Mucosa of descending colon (tissue), 3 donors: ENCODE results near the gene MAML2. TPM values are rescaled to one million over a fixed set of nuclear protein-coding genes. Genes with fewer than 3 reads are reported as not detected.

Experiments
- ATAC-seq: fragments of 200-7000 bp; cut with Tn5 transposase; one replicate; pipeline ENCODE4 v1.9.1; 2020; ENCODE audit warnings: mild to moderate bottlenecking, moderate library complexity
- DNase-seq, 3 donors: peaks; one replicate each; pipeline ENCODE4 v3.0.0-alpha.2; 2020
- H3K36me3 ChIP-seq: fragments of 200-600 bp; one replicate; pipeline ENCODE4 v1.8.0; 2021; ENCODE audit warnings: low read depth, mild to moderate bottlenecking
- H3K4me1 ChIP-seq: fragments of 200-600 bp; one replicate; pipeline ENCODE4 v1.8.0; 2021; ENCODE audit warnings: low read depth, mild to moderate bottlenecking
- H3K4me3 ChIP-seq: fragments of 200-600 bp; one replicate; pipeline ENCODE4 v1.8.0; 2021; ENCODE audit warnings: mild to moderate bottlenecking
- H3K9me3 ChIP-seq: fragments of 200-600 bp; one replicate; pipeline ENCODE4 v1.8.0; 2021; ENCODE audit warnings: mild to moderate bottlenecking
- CTCF ChIP-seq: fragments of 200-600 bp; IDR thresholded peaks from one replicate; pipeline ENCODE4 v1.8.0; 2022; ENCODE audit warnings: antibody characterized with exemption, mild to moderate bottlenecking
- intact Hi-C, 2 donors: fragments of 100-400 bp; cut with DNase I in 1 of 2; cut with micrococcal nuclease in 1 of 2; formaldehyde crosslinking; loops; one replicate each; pipeline versions ENCODE4 v1.11.0 to v1.11.1; 2022; cut with DNase I, micrococcal nuclease
- total RNA-seq, 3 donors: library from RNA; stranded (reverse); fragmentation: NEBNext Ultra II Directional in 2 of 3; extraction: Animal tissue kit (Norgen Biotek cat#: 25700) in 2 of 3; gene quantifications; one replicate each; pipeline versions ENCODE4 v1.2.1 to v1.2.4, GENCODE V29; 2021 to 2023
- donor health status: DM: no; HTN: no; CAD: no; lungs with moderate emphysema.
- donor health status: DM: no; HTN: no; CAD: no.
- donor health status: DM: no; HTN: yes; CAD: no.

The MAML2 gene
- total RNA-seq, 3 donors from 2014 or later, result 15.2 to 26.4 (median 15.8) TPM

- H3K36me3 ChIP-seq, result no peaks in the 10 kb centered on the region
- no peaks in the 10 kb centered on the region for H3K9me3 ChIP-seq
- no peak for DNase-seq
- intact Hi-C loops, result loop anchor here in 1 of 2 donors (10.0 kb wide), 1 partner anchor 52 kb away; no protein-coding TSS in a partner anchor
- no peak overlapping the region for H3K4me3 ChIP-seq
- no peak for TF ChIP-seq CTCF
- peaks cover 48% of the 10 kb centered on the region for H3K4me1 ChIP-seq
- ATAC-seq, result no peak
These were observed 86.0 kb downstream of the MAML2 start for GRCh38 chr11:96257036-96257435.

- H3K36me3 ChIP-seq, result no peaks in the 10 kb centered on the region
- ATAC-seq (no peak), DNase-seq (no peak)
- H3K4me1 ChIP-seq, result peaks cover 48% of the 10 kb centered on the region
- H3K4me3 ChIP-seq, result no peak overlapping the region
- intact Hi-C loops, result loop anchor here in 1 of 2 donors (10.0 kb wide), 1 partner anchor 52 kb away; no protein-coding TSS in a partner anchor
- no peaks in the 10 kb centered on the region for H3K9me3 ChIP-seq
- TF ChIP-seq CTCF, result no peak
These were observed 86.6 kb downstream of the MAML2 start for GRCh38 chr11:96256215-96257011.

- Histone ChIP-seq H3K36me3 (no peaks in the 10 kb centered on the region), H3K9me3 (no peaks in the 10 kb centered on the region), H3K4me3 (no peak overlapping the region), H3K4me1 (peaks cover 42% of the 10 kb centered on the region)
- intact Hi-C loops, result loop anchor here in 1 of 2 donors (10.0 kb wide), 1 partner anchor 50 kb away; no protein-coding TSS in a partner anchor
- no peak for TF ChIP-seq CTCF
- DNase-seq (no peak), ATAC-seq (no peak)
These were observed 88.1 kb downstream of the MAML2 start for GRCh38 chr11:96254854-96255253.

GRCh38 chr11:96254087-96254486 lies 88.9 kb downstream of the MAML2 start:
- DNase-seq (no peak), ATAC-seq (peak; percentile 37)
- Histone ChIP-seq H3K4me3 (no peak overlapping the region), H3K36me3 (no peaks in the 10 kb centered on the region), H3K4me1 (peaks cover 34% of the 10 kb centered on the region), H3K9me3 (no peaks in the 10 kb centered on the region)
- no peak for TF ChIP-seq CTCF
- intact Hi-C loops, result loop anchor here in 1 of 2 donors (10.0 kb wide), 1 partner anchor 49 kb away; no protein-coding TSS in a partner anchor

- intact Hi-C loops, result no loop called here
- ATAC-seq (no peak), DNase-seq (no peak)
- H3K9me3 ChIP-seq, result no peaks in the 10 kb centered on the region
- H3K36me3 ChIP-seq, result no peaks in the 10 kb centered on the region
- H3K4me3 ChIP-seq, result no peak overlapping the region
- no peak for TF ChIP-seq CTCF
- H3K4me1 ChIP-seq, result peaks cover 10% of the 10 kb centered on the region
These were observed 96.1 kb downstream of the MAML2 start for GRCh38 chr11:96246718-96247552.
